H9 (cell line): ENCODE data around the gene TRAFD1. TPM values are rescaled to one million over a fixed set of nuclear protein-coding genes. Genes with fewer than 3 reads are reported as not detected.

Experiments used
- DNase-seq: peaks from one replicate; pipeline ENCODE4 v3.0.0-alpha.2; 2017
- H2AFZ ChIP-seq: one replicate; pipeline ENCODE4 v1.6.1; 2013; ENCODE audit warnings: mild to moderate bottlenecking, low read length, control low read depth, moderate library complexity
- H2AK5ac ChIP-seq: 2 replicates; pipeline ENCODE4 v1.6.1; 2013; ENCODE audit warnings: low read length, control low read depth, mixed read lengths; ENCODE audit not compliant: insufficient read length
- H2BK120ac ChIP-seq: one replicate; pipeline ENCODE4 v1.6.1; 2013; ENCODE audit warnings: low read depth, mild to moderate bottlenecking, low read length, control low read depth, inconsistent platforms; ENCODE audit not compliant: poor library complexity, severe bottlenecking
- H2BK12ac ChIP-seq: 2 replicates; pipeline ENCODE4 v1.6.1; 2013; ENCODE audit warnings: low read length, control low read depth, mixed read lengths, low read depth; ENCODE audit not compliant: insufficient read length
- H2BK15ac ChIP-seq: 2 replicates; pipeline ENCODE4 v1.6.1; 2013; ENCODE audit warnings: low read depth, low read length, control low read depth
- H2BK20ac ChIP-seq: one replicate; pipeline ENCODE4 v1.6.1; 2013; ENCODE audit warnings: low read depth, mild to moderate bottlenecking, low read length, control low read depth, inconsistent platforms; ENCODE audit not compliant: poor library complexity, severe bottlenecking
- H2BK5ac ChIP-seq: 2 replicates; pipeline ENCODE4 v1.6.1; 2013; ENCODE audit warnings: low read length, control low read depth, mixed read lengths; ENCODE audit not compliant: insufficient read length
- H3K14ac ChIP-seq: 2 replicates; pipeline ENCODE4 v1.6.1; 2013; ENCODE audit warnings: low read length, control low read depth; ENCODE audit not compliant: insufficient read depth
- H3K18ac ChIP-seq: 2 replicates; pipeline ENCODE4 v1.6.1; 2013; ENCODE audit warnings: low read depth, mild to moderate bottlenecking, mixed read lengths, low read length, control low read depth; ENCODE audit not compliant: insufficient read length
- H3K23ac ChIP-seq: 2 replicates; pipeline ENCODE4 v1.6.1; 2013; ENCODE audit warnings: low read length, control low read depth, mixed read lengths, low read depth; ENCODE audit not compliant: insufficient read length
- H3K23me2 ChIP-seq: 2 replicates; pipeline ENCODE4 v1.6.1; 2013; ENCODE audit warnings: low read depth, mild to moderate bottlenecking, mixed read lengths, low read length, control low read depth; ENCODE audit not compliant: insufficient read length, poor library complexity, severe bottlenecking
- H3K27ac ChIP-seq: 2 replicates; pipeline ENCODE4 v1.5.1; 2013; ENCODE audit warnings: low read length, control low read depth, mixed read lengths, low read depth; ENCODE audit not compliant: insufficient read length
- H3K27me3 ChIP-seq: 2 replicates; pipeline ENCODE4 v1.6.1; 2013; ENCODE audit warnings: low read length, control low read depth, inconsistent platforms; ENCODE audit not compliant: insufficient read depth
- H3K4ac ChIP-seq: 2 replicates; pipeline ENCODE4 v1.6.1; 2013; ENCODE audit warnings: low read depth, mild to moderate bottlenecking, control low read depth, inconsistent platforms, low read length, moderate library complexity
- H3K4me1 ChIP-seq: 2 replicates; pipeline ENCODE4 v1.6.1; 2013; ENCODE audit warnings: low read length, control low read depth, inconsistent platforms; ENCODE audit not compliant: insufficient read depth
- H3K4me2 ChIP-seq: 2 replicates; pipeline ENCODE4 v1.6.1; 2013; ENCODE audit warnings: low read length, control low read depth, mixed read lengths; ENCODE audit not compliant: insufficient read length, insufficient read depth
- H3K56ac ChIP-seq: 2 replicates; pipeline ENCODE4 v1.6.1; 2013; ENCODE audit warnings: low read depth, mild to moderate bottlenecking, mixed read lengths, low read length, control low read depth; ENCODE audit not compliant: insufficient read length
- H3K79me1 ChIP-seq: 2 replicates; pipeline ENCODE4 v1.6.1; 2013; ENCODE audit warnings: low read depth, mild to moderate bottlenecking, moderate library complexity, low read length, control low read depth, inconsistent platforms; ENCODE audit not compliant: insufficient read depth, poor library complexity, severe bottlenecking
- H3K79me2 ChIP-seq: 2 replicates; pipeline ENCODE4 v1.6.1; 2013; ENCODE audit warnings: low read length, control low read depth, inconsistent platforms; ENCODE audit not compliant: insufficient read depth
- H3K9ac ChIP-seq: 2 replicates; pipeline ENCODE4 v1.6.1; 2013; ENCODE audit warnings: low read length, control low read depth, mixed read lengths; ENCODE audit not compliant: insufficient read length; ENCODE audit errors: extremely low read depth
- H3K9me3 ChIP-seq: one replicate; pipeline ENCODE4 v1.6.1; 2013; ENCODE audit warnings: low read depth, low read length, inconsistent platforms; ENCODE audit not compliant: control insufficient read depth
- H3T11ph ChIP-seq: one replicate; pipeline ENCODE4 v1.6.1; 2013; ENCODE audit warnings: mild to moderate bottlenecking, low read length, control low read depth, inconsistent platforms
- H4K20me1 ChIP-seq: one replicate; pipeline ENCODE4 v1.6.1; 2013; ENCODE audit not compliant: control insufficient read depth, insufficient read length, insufficient read depth
- H4K5ac ChIP-seq: 2 replicates; pipeline ENCODE4 v1.6.1; 2013; ENCODE audit warnings: low read depth, mild to moderate bottlenecking, mixed read lengths, low read length, control low read depth; ENCODE audit not compliant: insufficient read length
- H4K8ac ChIP-seq: replicated peaks from 2 replicates; pipeline ENCODE4 v1.6.1; 2013; ENCODE audit warnings: low read length, control low read depth, mixed read lengths, low read depth; ENCODE audit not compliant: insufficient read length
- H4K91ac ChIP-seq: 2 replicates; pipeline ENCODE4 v1.6.1; 2013; ENCODE audit warnings: low read depth, mild to moderate bottlenecking, moderate library complexity, mixed read lengths, low read length, control low read depth; ENCODE audit not compliant: insufficient read length
- H3K27ac Mint-ChIP-seq, 3 experiments: 2 replicates in 2 of 3; 3 replicates in 1 of 3; pipeline ENCODE4 v1.8.0; 2020 to 2021; ENCODE audit warnings: mixed read lengths in 3 of 3, mild to moderate bottlenecking in 1 of 3, moderate library complexity in 1 of 3
- H3K27me3 Mint-ChIP-seq: 2 replicates; pipeline ENCODE4 v1.8.0; 2021; ENCODE audit warnings: low read depth, mild to moderate bottlenecking, moderate library complexity, mixed read lengths
- H3K36me3 Mint-ChIP-seq, 3 experiments: 2 replicates in 2 of 3; 3 replicates in 1 of 3; pipeline ENCODE4 v1.8.0; 2020 to 2021; ENCODE audit warnings: low read depth in 3 of 3, mixed read lengths in 3 of 3; ENCODE audit not compliant: insufficient read depth in 1 of 3
- H3K4me1 Mint-ChIP-seq, 2 experiments: 2 replicates each; pipeline ENCODE4 v1.8.0; 2020; ENCODE audit warnings: mixed read lengths in 2 of 2
- H3K4me3 Mint-ChIP-seq, 2 experiments: 2 replicates in 1 of 2; 3 replicates in 1 of 2; pipeline ENCODE4 v1.8.0; 2020 to 2021; ENCODE audit warnings: mild to moderate bottlenecking in 2 of 2, mixed read lengths in 2 of 2, moderate library complexity in 1 of 2
- H3K9me3 Mint-ChIP-seq, 2 experiments: 2 replicates in 1 of 2; 3 replicates in 1 of 2; pipeline ENCODE4 v1.8.0; 2020; ENCODE audit warnings: mild to moderate bottlenecking in 2 of 2, mixed read lengths in 2 of 2, moderate library complexity in 1 of 2
- WGBS: extraction: QIAGEN DNeasy Blood & Tissue Kit; methylation state at CpG from one replicate; pipeline ENCODE4 v1.1.7; 2013; ENCODE audit warnings: missing lambda C conversion rate, low lambda C conversion rate, mixed read lengths; ENCODE audit not compliant: insufficient read length; ENCODE audit errors: extremely low coverage; 5-methylcytosine and 5-hydroxymethylcytosine counted together
- total RNA-seq: library from RNA; stranded (reverse); gene quantifications from 2 replicates; pipeline ENCODE4 v1.2.1, GENCODE V29; 2021
- TF ChIP-seq, protein P1 (sequence below): fragments of 200-600 bp; sonication (generic); conservative IDR thresholded peaks from 3 replicates; pipeline ENCODE4 v1.8.0; 2021; ENCODE audit warnings: antibody characterized with exemption, mild to moderate bottlenecking

Gene TRAFD1
- total RNA-seq, 1 experiment from 2014 or later, result 32.0 TPM

DNA sequence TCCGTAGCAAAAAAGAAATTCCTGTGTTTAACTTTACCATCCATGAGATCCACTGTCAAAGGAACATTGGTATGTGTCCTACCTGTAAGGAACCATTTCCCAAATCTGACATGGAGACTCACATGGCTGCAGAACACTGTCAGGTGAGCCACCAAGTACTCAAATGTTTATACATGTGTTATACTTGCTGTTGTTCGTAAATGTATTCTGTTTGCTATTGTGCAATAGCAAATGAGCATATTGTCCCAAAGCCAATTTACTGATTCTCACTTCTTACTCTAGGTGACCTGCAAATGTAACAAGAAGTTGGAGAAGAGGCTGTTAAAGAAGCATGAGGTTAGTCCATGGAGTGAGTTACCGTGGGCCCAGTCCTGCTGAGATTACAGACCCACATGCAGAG lies 9.4 kb downstream of the TRAFD1 start:
- H3K9me3 Mint-ChIP-seq, result no peaks in the 10 kb centered on the region
- Histone ChIP-seq H4K8ac (no peak overlapping the region), H3K4me2 (no peak overlapping the region), H4K5ac (no peak overlapping the region), H3K4me1 (no peaks in the 10 kb centered on the region), H3K14ac (no peak overlapping the region), H2BK20ac (no peak overlapping the region), H3T11ph (no peak overlapping the region), H2AFZ (no peak overlapping the region), H3K27me3 (no peaks in the 10 kb centered on the region), H4K20me1 (no peaks in the 10 kb centered on the region), H3K79me1 (no peaks in the 10 kb centered on the region), H3K27ac (no peak overlapping the region), H3K9me3 (no peaks in the 10 kb centered on the region), H3K23me2 (no peaks in the 10 kb centered on the region), H3K4ac (no peak overlapping the region), H3K23ac (no peak overlapping the region), H2AK5ac (no peak overlapping the region), H2BK5ac (no peak overlapping the region), H3K18ac (no peak overlapping the region), H2BK120ac (no peak overlapping the region), H2BK15ac (no peak overlapping the region), H3K9ac (no peak overlapping the region), H2BK12ac (no peak overlapping the region), H3K56ac (no peak overlapping the region), H4K91ac (no peak overlapping the region), H3K79me2 (no peaks in the 10 kb centered on the region)
- TF ChIP-seq, protein P1, sequence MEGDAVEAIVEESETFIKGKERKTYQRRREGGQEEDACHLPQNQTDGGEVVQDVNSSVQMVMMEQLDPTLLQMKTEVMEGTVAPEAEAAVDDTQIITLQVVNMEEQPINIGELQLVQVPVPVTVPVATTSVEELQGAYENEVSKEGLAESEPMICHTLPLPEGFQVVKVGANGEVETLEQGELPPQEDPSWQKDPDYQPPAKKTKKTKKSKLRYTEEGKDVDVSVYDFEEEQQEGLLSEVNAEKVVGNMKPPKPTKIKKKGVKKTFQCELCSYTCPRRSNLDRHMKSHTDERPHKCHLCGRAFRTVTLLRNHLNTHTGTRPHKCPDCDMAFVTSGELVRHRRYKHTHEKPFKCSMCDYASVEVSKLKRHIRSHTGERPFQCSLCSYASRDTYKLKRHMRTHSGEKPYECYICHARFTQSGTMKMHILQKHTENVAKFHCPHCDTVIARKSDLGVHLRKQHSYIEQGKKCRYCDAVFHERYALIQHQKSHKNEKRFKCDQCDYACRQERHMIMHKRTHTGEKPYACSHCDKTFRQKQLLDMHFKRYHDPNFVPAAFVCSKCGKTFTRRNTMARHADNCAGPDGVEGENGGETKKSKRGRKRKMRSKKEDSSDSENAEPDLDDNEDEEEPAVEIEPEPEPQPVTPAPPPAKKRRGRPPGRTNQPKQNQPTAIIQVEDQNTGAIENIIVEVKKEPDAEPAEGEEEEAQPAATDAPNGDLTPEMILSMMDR, result no peak
- no peak for DNase-seq
- H3K4me1 Mint-ChIP-seq, result no peaks in the 10 kb centered on the region
- H3K27me3 Mint-ChIP-seq, result no peaks in the 10 kb centered on the region
- no CpG with 5 or more reads among the region's 3 CpGs for WGBS
- H3K4me3 Mint-ChIP-seq, result no peak overlapping the region
- H3K36me3 Mint-ChIP-seq, result peaks cover 0 to 27% (median 4%) of the 10 kb centered on the region in 3 experiments; a peak in 4 of 7 replicates
- no peak overlapping the region for H3K27ac Mint-ChIP-seq
